Spleen (tissue), 11 donors: ENCODE data around the gene GRIK5. TPM values are rescaled to one million over a fixed set of nuclear protein-coding genes. Genes with fewer than 3 reads are reported as not detected.

Source experiments
- DNase-seq: peaks from one replicate; pipeline ENCODE4 v3.0.0-alpha.2; 2020
- H3K27ac ChIP-seq, 8 donors: fragments of 200-600 bp; sonication (generic) in 7 of 8; 1 replicate in 4 of 8; 2 replicates in 4 of 8; pipeline versions ENCODE4 v1.5.0 to v1.8.0; 2016 to 2021; ENCODE audit warnings: inconsistent platforms in 4 of 8, mild to moderate bottlenecking in 4 of 8, moderate library complexity in 1 of 8
- H3K27me3 ChIP-seq, 7 donors: fragments of 200-600 bp; sonication (generic) in 6 of 7; replicated peaks in 1 of 7; 1 replicate in 4 of 7; 2 replicates in 3 of 7; pipeline versions ENCODE4 v1.5.0 to v1.8.0; 2016 to 2021; ENCODE audit warnings: inconsistent platforms in 3 of 7, mild to moderate bottlenecking in 1 of 7
- H3K36me3 ChIP-seq, 6 donors: fragments of 200-600 bp; sonication (generic) in 5 of 6; 1 replicate in 4 of 6; 2 replicates in 2 of 6; pipeline versions ENCODE4 v1.5.0 to v1.8.0; 2016 to 2021; ENCODE audit warnings: inconsistent platforms in 2 of 6
- H3K4me1 ChIP-seq, 6 donors: fragments of 200-600 bp; sonication (generic) in 5 of 6; 1 replicate in 3 of 6; 2 replicates in 3 of 6; pipeline versions ENCODE4 v1.5.0 to v1.8.0; 2016 to 2021; ENCODE audit warnings: inconsistent platforms in 3 of 6
- H3K4me3 ChIP-seq, 8 donors: fragments of 200-600 bp; sonication (generic) in 7 of 8; 1 replicate in 4 of 8; 2 replicates in 4 of 8; pipeline versions ENCODE4 v1.5.0 to v1.8.0; 2016 to 2021; ENCODE audit warnings: inconsistent platforms in 4 of 8, mild to moderate bottlenecking in 4 of 8, moderate library complexity in 2 of 8
- H3K9me3 ChIP-seq, 8 donors: fragments of 200-600 bp; sonication (generic) in 7 of 8; 1 replicate in 4 of 8; 2 replicates in 4 of 8; pipeline versions ENCODE4 v1.5.0 to v1.8.0; 2016 to 2021; ENCODE audit warnings: inconsistent platforms in 4 of 8
- CTCF ChIP-seq, 11 experiments: fragments of 200-600 bp in 7 of 11; fragments of 450-650 bp in 4 of 11; sonication (generic) in 4 of 11; IDR thresholded peaks in 8 of 11; conservative IDR thresholded peaks in 3 of 11; 1 replicate in 7 of 11; 2 replicates in 4 of 11; pipeline versions ENCODE4 v1.4.0 to v1.8.0; 2016 to 2021; ENCODE audit warnings: antibody characterized with exemption in 11 of 11, inconsistent platforms in 4 of 11, mild to moderate bottlenecking in 1 of 11
- POLR2A ChIP-seq, 3 donors: fragments of 450-650 bp; IDR thresholded peaks; one replicate each; pipeline ENCODE4 v1.5.1; 2017; ENCODE audit warnings: antibody characterized with exemption in 3 of 3, mild to moderate bottlenecking in 1 of 3
- POLR2AphosphoS5 ChIP-seq, 3 donors: sonication (generic); formaldehyde crosslinking; IDR thresholded peaks; one replicate each; pipeline ENCODE4 v1.5.1; 2017; ENCODE audit warnings: antibody characterized with exemption in 3 of 3
- WGBS, 5 donors: extraction: QIAGEN DNeasy Blood & Tissue Kit in 3 of 5; methylation state at CpG; one replicate each; pipeline versions ENCODE4 v1.1.5 to v1.1.7; 2013 to 2018; 5-methylcytosine and 5-hydroxymethylcytosine counted together
- intact Hi-C: fragments of 100-400 bp; cut with DNase I; formaldehyde crosslinking; loops from one replicate; pipeline ENCODE4 v1.15.0; 2023; ENCODE audit warnings: low total_unique reads
- polyA plus RNA-seq, 3 donors: library from polyadenylated mRNA; stranded (reverse); fragments of 200-250 nt; gene quantifications; one replicate each; pipeline ENCODE4 v1.2.1, GENCODE V29; 2013
- total RNA-seq, 7 donors: library from RNA; depleted of rRNA in 3 of 7; stranded (reverse); fragments of >200 nt in 3 of 7; fragmentation: NEBNext Ultra II Directional in 4 of 7; extraction: Animal tissue kit (Norgen Biotek cat#: 25700) in 4 of 7; gene quantifications; one replicate each; pipeline versions ENCODE4 v1.1.0 to v1.2.1, GENCODE V29; 2016 to 2021
- donor health status: healthy with polysubstance abuse.
- donor health status: DM: no; HTN: no; CAD: no; lungs with moderate emphysema.
- donor health status: DM: no; HTN: no; CAD: no.
- donor health status: Bipolar disorder and iron deficiency.
- donor health status: healthy.
- donor health status: DM: no; HTN: no; CAD: no.
- donor health status: DM: yes; HTN: yes; CAD: no.

Gene GRIK5
- total and polyA plus RNA-seq, 10 donors: 0.94 to 4.7 (median 2.1) TPM

GRCh38 chr19:42059196-42059595 lies 10.8 kb downstream of the GRIK5 start:
- H3K27me3 ChIP-seq: no peaks in the 10 kb centered on the region
- intact Hi-C loops: no loop called here
- H3K4me3 ChIP-seq: no peak overlapping the region
- TF ChIP-seq POLR2A (IDR thresholded peaks at IDR 0.05) (no peak), POLR2AphosphoS5 (IDR thresholded peaks at IDR 0.05) (no peak), CTCF (IDR thresholded peaks at IDR 0.05 in 8 of 11, conservative IDR thresholded peaks at IDR 0.05 in 3 of 11) (no peak)
- peaks cover 0 to 4% (median 0%) of the 10 kb centered on the region in 6 donors for H3K36me3 ChIP-seq
- H3K9me3 ChIP-seq: no peaks in the 10 kb centered on the region
- H3K27ac ChIP-seq: no peak overlapping the region
- no peaks in the 10 kb centered on the region for H3K4me1 ChIP-seq
- 90 to 98% (median 93%) methylated on average over 12 to 13 of the region's 13 CpGs for WGBS, 5 donors
- DNase-seq: no peak

GRCh38 chr19:42057846-42058245 lies 12.2 kb downstream of the GRIK5 start:
- Histone ChIP-seq H3K4me3 (no peak overlapping the region), H3K9me3 (no peaks in the 10 kb centered on the region), H3K27ac (no peak overlapping the region), H3K27me3 (no peaks in the 10 kb centered on the region), H3K4me1 (no peaks in the 10 kb centered on the region), H3K36me3 (peaks cover 0 to 4% (median 0%) of the 10 kb centered on the region in 6 donors)
- WGBS, 5 donors: 71 to 84% (median 80%) methylated on average over 7 of the region's 7 CpGs
- TF ChIP-seq CTCF (IDR thresholded peaks at IDR 0.05 in 8 of 11, conservative IDR thresholded peaks at IDR 0.05 in 3 of 11) (no peak), POLR2A (IDR thresholded peaks at IDR 0.05) (no peak), POLR2AphosphoS5 (IDR thresholded peaks at IDR 0.05) (no peak)
- no peak for DNase-seq
- intact Hi-C loops: no loop called here

GRCh38 chr19:42054205-42054604 lies 15.8 kb downstream of the GRIK5 start:
- DNase-seq: no peak
- H3K27me3 ChIP-seq: no peaks in the 10 kb centered on the region
- peaks cover 0 to 4% (median 0%) of the 10 kb centered on the region in 6 donors for H3K4me1 ChIP-seq
- no peak overlapping the region for H3K4me3 ChIP-seq
- H3K9me3 ChIP-seq: no peaks in the 10 kb centered on the region
- H3K36me3 ChIP-seq: no peaks in the 10 kb centered on the region
- intact Hi-C loops: no loop called here
- TF ChIP-seq POLR2AphosphoS5 (IDR thresholded peaks at IDR 0.05) (no peak), CTCF (IDR thresholded peaks at IDR 0.05 in 8 of 11, conservative IDR thresholded peaks at IDR 0.05 in 3 of 11) (no peak), POLR2A (IDR thresholded peaks at IDR 0.05) (no peak)
- no peak overlapping the region for H3K27ac ChIP-seq
- WGBS, 5 donors: 86 to 93% (median 91%) methylated on average over 11 to 18 of the region's 18 CpGs

- 86 to 91% (median 89%) methylated on average over 7 to 17 of the region's 17 CpGs for WGBS, 5 donors
- H3K27me3 ChIP-seq: no peaks in the 10 kb centered on the region
- no peak for DNase-seq
- no peak overlapping the region for H3K4me3 ChIP-seq
- no peak overlapping the region for H3K27ac ChIP-seq
- H3K36me3 ChIP-seq: no peaks in the 10 kb centered on the region
- no peak for TF ChIP-seq CTCF (IDR thresholded peaks at IDR 0.05 in 8 of 11, conservative IDR thresholded peaks at IDR 0.05 in 3 of 11)
- no peak for TF ChIP-seq POLR2AphosphoS5 (IDR thresholded peaks at IDR 0.05)
- no peak for TF ChIP-seq POLR2A (IDR thresholded peaks at IDR 0.05)
- H3K9me3 ChIP-seq: no peaks in the 10 kb centered on the region
- intact Hi-C loops: no loop called here
- H3K4me1 ChIP-seq: peaks cover 0 to 12% (median 2%) of the 10 kb centered on the region in 6 donors
Measured at GRCh38 chr19:42053037-42053935, 16.7 kb downstream of the GRIK5 start.
